SU-DHL-6 (cell line): ENCODE measurements around the gene TNNI2.

Experiments used
- EZH2phosphoT487 ChIP-seq: fragments of 200-600 bp; sonication (generic), shearing (Covaris generic); conservative IDR thresholded peaks from 2 replicates; pipeline ENCODE4 v1.6.1; 2018; ENCODE audit warnings: mild to moderate bottlenecking, antibody characterized with exemption, low read length, moderate library complexity, mixed read lengths
- TF ChIP-seq, protein P1 (sequence below): fragments of 200-600 bp; sonication (generic); IDR thresholded peaks from one replicate; pipeline ENCODE4 v1.5.1; 2017; ENCODE audit warnings: antibody characterized with exemption, mild to moderate bottlenecking, low read length, moderate library complexity; ENCODE audit not compliant: insufficient read depth, poor library complexity, severe bottlenecking

DNA sequence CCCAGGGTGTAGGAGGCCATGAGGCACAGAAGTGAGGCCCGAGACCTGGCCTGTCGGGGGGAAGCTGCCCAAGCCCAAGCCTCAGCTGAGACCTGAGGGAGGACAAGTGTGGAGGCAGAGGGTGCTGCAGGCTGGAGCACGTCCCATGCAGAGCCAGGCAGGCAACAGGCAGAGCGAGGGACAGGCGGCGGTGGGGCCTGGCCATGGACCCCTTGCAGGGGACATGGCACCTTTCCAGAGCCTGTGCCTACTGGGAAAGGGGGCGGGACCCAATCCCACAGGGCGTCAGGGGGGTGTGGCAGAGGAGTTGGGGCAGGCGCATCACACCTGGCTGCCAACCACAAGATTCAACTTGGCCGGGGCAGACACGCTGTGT, 4.3 kb downstream of the TNNI2 start:
- TF ChIP-seq, protein P1, sequence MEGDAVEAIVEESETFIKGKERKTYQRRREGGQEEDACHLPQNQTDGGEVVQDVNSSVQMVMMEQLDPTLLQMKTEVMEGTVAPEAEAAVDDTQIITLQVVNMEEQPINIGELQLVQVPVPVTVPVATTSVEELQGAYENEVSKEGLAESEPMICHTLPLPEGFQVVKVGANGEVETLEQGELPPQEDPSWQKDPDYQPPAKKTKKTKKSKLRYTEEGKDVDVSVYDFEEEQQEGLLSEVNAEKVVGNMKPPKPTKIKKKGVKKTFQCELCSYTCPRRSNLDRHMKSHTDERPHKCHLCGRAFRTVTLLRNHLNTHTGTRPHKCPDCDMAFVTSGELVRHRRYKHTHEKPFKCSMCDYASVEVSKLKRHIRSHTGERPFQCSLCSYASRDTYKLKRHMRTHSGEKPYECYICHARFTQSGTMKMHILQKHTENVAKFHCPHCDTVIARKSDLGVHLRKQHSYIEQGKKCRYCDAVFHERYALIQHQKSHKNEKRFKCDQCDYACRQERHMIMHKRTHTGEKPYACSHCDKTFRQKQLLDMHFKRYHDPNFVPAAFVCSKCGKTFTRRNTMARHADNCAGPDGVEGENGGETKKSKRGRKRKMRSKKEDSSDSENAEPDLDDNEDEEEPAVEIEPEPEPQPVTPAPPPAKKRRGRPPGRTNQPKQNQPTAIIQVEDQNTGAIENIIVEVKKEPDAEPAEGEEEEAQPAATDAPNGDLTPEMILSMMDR, result no peak
- no peak for TF ChIP-seq EZH2phosphoT487
